Measurements from ENCODE around the gene IGFL2.
"Not testable (repeated sequence)": the region's sequence is repeated elsewhere in the genome, so short reads cannot be mapped to it uniquely, and the experiment has no call there.

The IGFL2 gene

GRCh38 chr19:46186717-46187101 is 38.7 kb downstream of the IGFL2 start:
- in situ Hi-C loops (cut with MboI; ENCODE audit: low sequenced_read_pairs) = no loop called here

DNA sequence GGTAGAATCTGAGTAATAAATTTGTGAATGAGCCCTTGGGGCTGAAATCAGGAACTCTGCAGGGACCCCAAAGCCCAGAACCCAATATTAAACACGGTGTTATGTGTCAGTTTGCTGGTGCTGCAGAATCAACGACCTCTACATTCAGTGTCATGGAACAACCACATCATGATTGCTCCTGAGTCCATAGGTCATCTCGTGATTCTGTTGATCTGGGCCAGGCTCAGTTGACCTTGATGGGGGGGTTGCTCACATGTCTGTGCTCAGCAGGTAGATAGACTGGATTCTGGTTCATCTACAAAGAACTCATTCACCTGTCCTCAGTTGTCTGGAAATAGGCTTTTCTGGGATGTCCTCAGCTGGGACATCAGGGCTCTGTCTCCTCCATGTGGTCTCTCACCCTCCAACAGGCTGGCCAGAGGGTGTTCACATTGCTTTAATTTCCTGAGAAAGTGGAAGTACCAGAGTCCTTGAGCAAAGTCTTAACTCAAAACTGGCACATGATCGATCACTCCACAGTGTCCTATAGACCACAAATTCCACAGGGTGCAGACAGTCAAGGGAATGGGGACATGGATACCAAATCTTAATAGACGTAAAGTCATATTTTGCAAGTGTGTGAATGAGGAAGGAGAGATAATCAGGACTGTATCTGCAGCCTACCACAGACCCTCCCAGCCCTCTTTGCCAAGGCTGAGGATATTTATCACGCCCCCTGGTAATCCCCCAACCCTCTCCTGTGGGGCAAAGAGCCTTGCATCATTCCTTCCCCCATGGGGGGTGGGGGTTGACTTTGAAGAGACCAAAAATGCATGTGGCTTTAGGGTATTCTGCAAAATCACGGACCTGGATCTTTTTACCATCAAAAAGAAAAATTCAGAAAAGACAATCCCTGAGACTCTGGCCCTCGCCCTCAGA is 42.2 kb downstream of the IGFL2 start:
- in situ Hi-C loops (cut with MboI; ENCODE audit: low sequenced_read_pairs) = no loop called here

GRCh38 chr19:46191356-46191755 is 43.3 kb downstream of the IGFL2 start:
- in situ Hi-C loops (cut with MboI; ENCODE audit: low sequenced_read_pairs) = no loop called here

GRCh38 chr19:46191972-46192371 is 43.9 kb downstream of the IGFL2 start:
- in situ Hi-C loops (cut with MboI; ENCODE audit: low sequenced_read_pairs) = no loop called here

DNA sequence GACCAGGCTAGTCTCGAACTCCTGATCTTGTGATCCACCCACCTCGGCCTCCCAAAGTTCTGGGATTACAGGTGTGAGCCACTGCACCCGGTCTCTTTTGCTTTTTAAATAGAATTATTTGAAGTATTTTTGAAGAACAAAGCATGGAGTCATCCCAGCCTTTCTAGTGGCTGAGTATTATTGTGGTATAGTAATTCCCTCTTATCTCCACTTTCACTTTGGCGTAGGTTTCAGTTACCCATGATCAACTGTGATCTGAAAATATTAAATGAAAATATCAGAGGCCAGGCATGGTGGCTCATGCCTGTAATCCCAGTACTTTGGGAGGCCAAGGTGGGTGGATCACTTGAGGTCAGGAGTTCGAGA is 44.6 kb downstream of the IGFL2 start:
- in situ Hi-C loops (cut with MboI; ENCODE audit: low sequenced_read_pairs) = not testable (repeated sequence)

- in situ Hi-C loops (cut with MboI; ENCODE audit: low sequenced_read_pairs) = no loop called here
Observed at GRCh38 chr19:46192992-46193650, 45.1 kb downstream of the IGFL2 start.

- in situ Hi-C loops (cut with MboI; ENCODE audit: low sequenced_read_pairs) = no loop called here
Observed at GRCh38 chr19:46193678-46194077, 45.6 kb downstream of the IGFL2 start.

DNA sequence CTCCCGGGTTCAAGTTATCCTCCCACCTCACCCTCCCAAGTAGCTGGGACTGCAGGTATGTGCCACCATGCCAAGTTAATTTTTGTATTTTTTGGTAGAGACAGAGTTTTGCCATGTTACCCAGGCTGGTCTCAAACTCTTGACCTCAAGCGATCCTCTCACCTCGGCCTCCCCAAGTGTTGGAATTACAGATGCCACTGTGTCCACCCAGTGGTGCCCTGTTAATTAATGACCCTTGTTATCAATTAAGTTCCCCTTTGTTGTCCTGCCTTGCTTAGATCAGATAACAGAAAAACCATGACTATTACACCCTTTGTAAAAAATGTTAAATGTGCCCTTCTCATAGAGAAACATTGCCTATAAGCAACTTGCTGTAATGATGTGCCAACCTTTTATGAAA is 47.1 kb downstream of the IGFL2 start:
- in situ Hi-C loops (cut with MboI; ENCODE audit: low sequenced_read_pairs) = no loop called here

- in situ Hi-C loops (cut with MboI; ENCODE audit: low sequenced_read_pairs) = not testable (repeated sequence)
Observed at GRCh38 chr19:46195919-46196318, 47.9 kb downstream of the IGFL2 start.

GRCh38 chr19:46196410-46197124 is 48.5 kb downstream of the IGFL2 start:
- in situ Hi-C loops (cut with MboI; ENCODE audit: low sequenced_read_pairs) = no loop called here

DNA sequence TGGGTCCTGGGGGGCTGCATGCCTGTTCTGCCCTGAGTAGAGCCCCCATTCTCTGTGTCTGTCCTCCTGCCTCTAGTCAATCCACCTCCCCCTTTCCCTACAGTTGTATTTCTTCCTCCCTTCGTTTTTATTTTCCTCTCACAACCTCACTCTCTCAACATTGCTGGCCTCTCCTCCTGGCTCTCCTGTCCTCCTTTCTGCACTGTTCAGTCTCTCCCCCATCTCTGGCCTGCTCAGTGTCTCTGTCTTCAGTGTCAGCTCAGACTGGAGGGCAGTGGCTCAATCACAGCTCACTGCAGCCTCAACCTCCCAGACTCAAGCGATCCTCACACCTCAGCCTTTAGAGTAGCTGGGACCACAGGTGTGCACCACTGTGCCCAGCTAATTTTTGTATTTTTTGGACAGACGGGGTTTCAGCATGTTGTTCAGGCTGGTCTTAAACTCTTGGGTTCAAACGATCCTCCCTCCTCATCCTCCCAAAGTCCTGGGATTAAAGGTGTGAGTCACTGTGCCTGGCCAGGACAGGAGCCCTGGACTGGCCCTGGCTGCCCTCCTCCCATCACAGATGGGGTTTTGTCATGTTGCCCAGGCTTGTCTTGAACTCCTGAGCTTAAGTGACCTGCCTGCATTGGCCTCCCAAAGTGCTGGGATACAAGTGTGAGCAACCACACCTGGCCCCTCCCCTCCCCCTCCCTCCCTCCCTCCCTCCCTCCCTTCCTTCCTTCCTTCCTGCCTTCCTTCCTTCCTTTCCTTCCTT is 49.5 kb downstream of the IGFL2 start:
- in situ Hi-C loops (cut with MboI; ENCODE audit: low sequenced_read_pairs) = no loop called here

- in situ Hi-C loops (cut with MboI; ENCODE audit: low sequenced_read_pairs) = no loop called here
Observed at GRCh38 chr19:46198756-46199155, 50.7 kb downstream of the IGFL2 start.

- in situ Hi-C loops (cut with MboI; ENCODE audit: low sequenced_read_pairs) = no loop called here
Observed at GRCh38 chr19:46201454-46202310, 53.6 kb downstream of the IGFL2 start.

- in situ Hi-C loops (cut with MboI; ENCODE audit: low sequenced_read_pairs) = no loop called here
Observed at GRCh38 chr19:46202426-46202825, 54.4 kb downstream of the IGFL2 start.

- in situ Hi-C loops (cut with MboI; ENCODE audit: low sequenced_read_pairs) = no loop called here
Observed at GRCh38 chr19:46202872-46203860, 55.1 kb downstream of the IGFL2 start.

GRCh38 chr19:46204008-46204407 is 56.0 kb downstream of the IGFL2 start:
- in situ Hi-C loops (cut with MboI; ENCODE audit: low sequenced_read_pairs) = no loop called here

- in situ Hi-C loops (cut with MboI; ENCODE audit: low sequenced_read_pairs) = no loop called here
Observed at GRCh38 chr19:46205183-46205984, 57.3 kb downstream of the IGFL2 start.

GRCh38 chr19:46206176-46206575 is 58.1 kb downstream of the IGFL2 start:
- in situ Hi-C loops (cut with MboI; ENCODE audit: low sequenced_read_pairs) = no loop called here

Measured in HL-60/S4 treated with phorbol 12-myristate 13-acetate at 8.2 ng/mL for 4 days and 3 days (cell line).